HUES48 (cell line): ENCODE data around the gene LRRC23.

Experiments
- H3K27ac ChIP-seq: one replicate; pipeline ENCODE4 v1.7.0; 2013; ENCODE audit warnings: low read depth, low read length, inconsistent platforms
- H3K27me3 ChIP-seq: 2 replicates; pipeline ENCODE4 v1.6.1; 2013; ENCODE audit warnings: mild to moderate bottlenecking, low read length; ENCODE audit not compliant: control insufficient read depth, insufficient read depth
- H3K36me3 ChIP-seq: 2 replicates; pipeline ENCODE4 v1.6.1; 2013; ENCODE audit warnings: low read length; ENCODE audit not compliant: control insufficient read depth, insufficient read depth
- H3K4me1 ChIP-seq: 2 replicates; pipeline ENCODE4 v1.6.1; 2013; ENCODE audit warnings: mild to moderate bottlenecking, low read length; ENCODE audit not compliant: control insufficient read depth, insufficient read depth
- H3K4me3 ChIP-seq: 2 replicates; pipeline ENCODE4 v1.5.1; 2013; ENCODE audit warnings: mild to moderate bottlenecking, low read depth, low read length
- H3K9ac ChIP-seq: 2 replicates; pipeline ENCODE4 v1.6.1; 2013; ENCODE audit warnings: mild to moderate bottlenecking, low read depth, low read length, moderate library complexity
- H3K9me3 ChIP-seq: 2 replicates; pipeline ENCODE4 v1.6.1; 2013; ENCODE audit warnings: low read length; ENCODE audit not compliant: control insufficient read depth, insufficient read depth

Gene LRRC23

DNA sequence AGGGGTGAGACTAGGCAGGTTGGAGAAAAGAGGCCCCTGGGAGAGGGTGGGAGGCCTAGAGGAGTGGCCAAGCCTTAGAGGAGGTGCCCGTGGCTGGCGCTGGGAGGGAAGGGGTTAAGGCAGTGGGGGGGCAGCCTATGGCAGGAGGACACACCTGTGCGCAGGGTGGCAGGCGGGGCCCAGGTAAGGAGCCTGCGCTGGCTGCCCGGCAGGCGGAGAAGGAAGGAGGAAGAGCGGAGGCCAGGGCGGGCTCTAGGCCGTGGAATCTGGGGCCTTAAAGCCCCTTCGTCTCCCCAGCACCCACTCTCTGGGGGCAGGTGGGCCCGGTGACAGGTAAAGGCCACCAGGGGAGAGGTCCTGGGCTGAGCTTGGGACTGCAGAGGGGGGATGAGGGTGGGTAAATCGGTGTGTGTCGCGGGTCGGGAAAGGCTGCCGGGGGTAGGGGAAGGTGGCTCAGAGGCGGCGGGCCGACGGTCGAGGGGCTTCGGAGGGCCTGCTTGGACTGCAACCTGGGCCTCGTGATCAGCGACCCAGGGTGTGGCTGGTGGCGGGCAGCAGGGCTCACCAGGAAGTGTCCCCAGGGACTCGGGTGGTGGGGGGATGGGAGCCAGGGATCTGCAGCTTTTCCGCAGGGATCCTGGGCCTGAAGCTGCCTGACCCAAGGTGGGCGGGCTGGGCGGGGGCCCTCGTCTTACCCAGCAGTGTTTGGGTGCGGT lies 58.6 kb downstream of the LRRC23 start:
- no peaks in the 10 kb centered on the region for H3K27me3 ChIP-seq
- H3K4me1 ChIP-seq: peaks cover 38% of the 10 kb centered on the region
- peak overlapping the region; percentile 11 for H3K27ac ChIP-seq
- H3K9ac ChIP-seq: peak overlapping the region; percentile 78
- H3K4me3 ChIP-seq: peak overlapping the region; percentile 78
- no peaks in the 10 kb centered on the region for H3K9me3 ChIP-seq
- H3K36me3 ChIP-seq: peaks cover 41% of the 10 kb centered on the region
